HG03045 (cell line): ENCODE results near the gene MSL1.

Experiments used
- ATAC-seq: cut with Tn5 transposase; IDR thresholded peaks from one replicate; pipeline ENCODE4 v1.9.1; 2021; ENCODE audit warnings: mild to moderate bottlenecking, moderate library complexity; ENCODE audit not compliant: unreplicated experiment

Gene MSL1

GRCh38 chr17:40104594-40105486, 16.9 kb upstream of the MSL1 start:
- ATAC-seq: no peak

DNA sequence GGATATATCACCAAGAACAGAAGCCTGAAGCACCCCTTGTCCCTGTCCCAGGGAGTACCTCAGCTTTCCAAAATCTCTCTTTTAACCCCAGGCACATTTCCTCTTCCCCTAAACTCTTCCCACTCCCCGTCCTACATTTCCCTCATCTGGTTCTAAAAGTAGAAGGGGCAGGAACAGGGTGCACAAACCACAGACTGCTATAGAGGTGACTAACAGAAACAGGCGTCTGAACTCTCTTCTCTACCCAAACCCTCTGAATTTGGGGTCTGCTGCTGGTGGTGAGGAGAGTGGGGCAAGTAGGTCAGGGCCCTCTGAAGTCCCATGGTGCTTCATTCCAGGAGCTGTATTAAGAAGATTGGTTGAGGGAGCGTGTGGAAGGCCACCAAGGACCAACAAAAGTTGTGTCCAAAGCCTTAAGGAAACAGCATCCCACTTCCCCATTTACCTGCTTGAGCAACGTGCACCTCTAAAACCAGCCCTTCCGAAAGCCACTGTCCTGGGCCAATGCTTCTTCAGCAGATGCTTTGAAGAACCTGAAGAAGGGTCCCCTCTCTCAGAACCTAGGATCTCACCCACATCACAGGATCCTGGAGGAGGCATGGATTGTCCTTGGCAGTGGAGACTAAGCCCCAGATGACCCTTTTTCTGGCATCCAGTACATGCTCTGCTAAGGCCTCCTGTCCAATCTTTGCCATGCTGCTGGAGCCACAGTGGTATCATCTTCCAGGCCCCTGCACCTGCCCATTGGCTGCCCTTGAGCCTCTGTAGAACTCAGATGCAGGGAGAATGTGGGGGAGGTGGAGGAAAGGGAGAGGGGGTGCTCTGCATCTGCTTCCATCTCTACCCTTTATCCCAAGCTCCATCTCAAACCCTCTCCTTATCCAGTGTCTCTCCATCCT, 15.7 kb upstream of the MSL1 start:
- no peak for ATAC-seq

- ATAC-seq: no peak
Measured at GRCh38 chr17:40106760-40107521, 14.8 kb upstream of the MSL1 start.

- no peak for ATAC-seq
Measured at GRCh38 chr17:40107522-40108174, 14.1 kb upstream of the MSL1 start.

DNA sequence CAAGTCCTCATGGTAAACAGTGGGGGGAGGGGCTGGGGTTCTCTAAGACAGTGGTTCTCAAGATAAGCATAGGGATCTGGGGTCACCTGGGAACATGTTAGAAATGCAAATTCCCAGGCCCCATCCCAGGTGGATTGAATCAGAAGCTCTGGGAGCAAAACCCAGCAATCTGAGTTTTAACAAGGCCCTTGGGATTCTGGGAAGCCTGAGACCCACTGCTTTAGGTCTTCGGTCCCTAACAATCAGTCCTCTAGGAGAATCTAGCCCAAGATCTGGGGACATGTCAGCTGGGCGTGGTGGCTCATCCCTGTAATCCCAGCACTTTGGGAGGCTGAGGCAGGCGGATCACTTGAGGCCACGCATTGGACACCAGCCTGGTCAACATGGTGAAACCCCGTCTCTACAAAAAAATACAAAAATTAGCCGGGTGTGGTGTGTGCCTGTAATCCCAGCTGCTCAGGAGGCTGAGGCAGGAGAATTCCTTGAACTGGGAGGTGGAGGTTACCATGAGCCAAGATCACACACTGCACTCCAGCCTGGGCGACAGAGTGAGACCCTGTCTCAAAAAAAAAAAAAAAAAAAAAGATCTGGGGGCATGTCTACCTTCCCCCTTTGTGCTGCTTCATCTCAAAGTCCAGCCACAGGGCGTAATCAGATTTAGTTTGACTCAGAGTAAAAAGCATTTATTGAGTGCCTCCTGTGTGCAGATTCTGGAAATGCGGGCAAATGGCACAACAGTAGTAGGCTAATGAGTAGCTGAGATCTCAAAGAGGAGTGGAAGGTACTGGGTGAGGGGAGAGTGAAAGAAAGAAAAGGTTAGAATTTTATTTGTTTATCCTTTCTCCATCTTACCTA, 12.6 kb upstream of the MSL1 start:
- ATAC-seq: no peak

DNA sequence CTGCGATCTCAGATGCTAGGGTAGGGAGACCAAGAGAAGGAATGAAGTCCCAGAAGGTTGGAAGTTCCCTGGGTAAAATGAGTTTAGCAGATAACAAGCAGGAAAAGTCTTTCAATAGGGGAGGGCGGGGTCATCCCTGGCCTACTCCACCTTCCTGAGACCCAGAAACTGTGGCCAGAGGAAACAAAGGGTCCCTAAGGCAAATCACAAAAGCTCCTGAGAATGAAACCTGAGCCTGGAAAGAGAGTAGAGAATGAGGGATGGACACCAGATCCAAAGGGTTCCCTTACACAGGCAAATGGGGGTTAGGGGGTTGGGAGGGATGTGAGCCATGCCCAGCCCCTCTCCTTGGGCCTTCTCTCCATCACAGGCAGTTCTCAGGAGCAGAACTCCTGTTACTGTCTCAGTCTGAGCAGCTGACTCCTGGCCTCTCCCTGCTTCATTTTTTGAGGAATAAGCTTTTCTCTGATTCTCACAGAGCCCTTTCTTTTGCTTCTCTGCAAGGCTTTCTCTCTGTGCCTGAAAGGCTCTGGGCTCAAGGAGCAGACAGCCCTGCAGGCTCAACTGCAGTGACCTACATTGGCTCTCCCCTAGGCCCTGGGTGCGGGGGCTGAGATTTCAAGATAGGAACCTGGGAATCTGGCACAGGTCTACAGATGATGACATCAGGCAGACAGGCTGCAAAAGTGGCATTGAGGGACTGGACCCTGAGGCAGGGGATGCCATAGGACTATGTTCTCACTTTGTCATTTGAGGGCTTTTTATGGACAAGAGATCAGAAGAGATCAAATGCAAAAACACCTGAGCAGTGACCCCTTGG, 11.5 kb upstream of the MSL1 start:
- ATAC-seq: no peak

DNA sequence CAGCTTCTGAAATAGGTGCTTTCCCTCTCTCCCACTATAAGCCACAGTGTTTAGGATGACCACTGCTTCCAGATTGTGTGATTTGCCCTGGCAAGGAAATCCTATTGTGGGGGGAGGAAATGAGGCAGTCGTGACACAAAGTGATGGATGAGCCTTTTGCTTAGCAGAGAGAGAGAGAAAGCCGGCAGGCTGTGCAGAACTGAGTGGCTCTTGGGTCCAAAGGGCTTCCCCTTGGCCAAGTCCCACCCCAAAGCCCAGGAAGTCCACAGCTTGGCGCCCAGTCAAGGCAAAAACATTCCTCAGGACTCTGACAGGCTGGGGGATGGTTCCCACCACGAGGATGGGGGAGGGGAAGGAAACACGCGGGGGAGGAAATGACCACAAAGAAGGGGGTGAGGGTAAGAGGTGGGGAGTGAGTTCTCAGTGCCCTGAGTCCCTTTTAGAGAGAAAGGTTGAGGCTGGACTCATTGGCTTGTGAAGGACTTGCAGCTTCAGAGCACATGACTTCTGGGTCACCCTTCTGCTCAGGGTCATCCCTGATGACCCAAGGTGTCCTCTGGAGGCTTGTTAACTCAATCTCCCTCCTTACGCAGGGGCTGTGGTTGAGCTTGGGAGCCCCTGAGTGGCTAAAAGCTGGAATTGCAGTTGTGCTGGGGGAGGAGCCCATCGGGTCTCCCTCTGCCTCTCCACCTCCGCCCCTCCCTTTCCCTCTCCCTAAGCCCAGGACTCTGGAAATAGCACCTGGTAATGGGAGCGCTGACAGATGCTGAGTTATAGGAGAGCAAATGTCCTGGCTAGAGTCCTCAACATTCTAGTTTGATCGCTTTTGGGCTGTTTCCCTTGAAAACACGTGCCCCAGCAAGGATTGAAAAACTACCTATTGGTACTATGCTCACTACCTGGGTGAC, 10.3 kb upstream of the MSL1 start:
- ATAC-seq: no peak

GRCh38 chr17:40112191-40112711, 9.5 kb upstream of the MSL1 start:
- ATAC-seq: no peak

DNA sequence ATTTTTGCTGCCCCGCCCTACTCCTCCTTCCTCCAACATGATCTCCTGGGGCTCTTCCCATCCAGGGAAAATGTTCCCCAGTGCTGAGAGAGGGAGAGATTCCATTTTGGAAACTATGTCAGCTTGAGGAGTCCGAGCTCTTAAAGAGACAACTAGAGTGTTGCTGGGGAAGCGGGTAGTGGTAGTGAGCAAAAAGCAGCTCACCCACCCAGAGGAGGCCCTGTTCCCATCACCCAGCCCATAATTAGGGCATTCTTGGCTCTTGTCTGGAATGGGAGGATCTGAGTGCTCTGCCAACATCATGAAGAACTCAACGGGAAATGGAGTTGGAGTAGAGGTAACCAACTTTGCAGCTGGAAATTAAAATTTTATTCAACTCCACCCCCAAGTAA, 9.1 kb upstream of the MSL1 start:
- no peak for ATAC-seq

- ATAC-seq: peak; percentile 81
Measured at GRCh38 chr17:40113110-40113906, 8.5 kb upstream of the MSL1 start.

- ATAC-seq: no peak
Measured at GRCh38 chr17:40113907-40114245, 7.9 kb upstream of the MSL1 start.

GRCh38 chr17:40115101-40115436, 6.7 kb upstream of the MSL1 start:
- no peak for ATAC-seq

- peak; percentile 34 for ATAC-seq
Measured at GRCh38 chr17:40122136-40122998, 596 bp downstream of the MSL1 start.

DNA sequence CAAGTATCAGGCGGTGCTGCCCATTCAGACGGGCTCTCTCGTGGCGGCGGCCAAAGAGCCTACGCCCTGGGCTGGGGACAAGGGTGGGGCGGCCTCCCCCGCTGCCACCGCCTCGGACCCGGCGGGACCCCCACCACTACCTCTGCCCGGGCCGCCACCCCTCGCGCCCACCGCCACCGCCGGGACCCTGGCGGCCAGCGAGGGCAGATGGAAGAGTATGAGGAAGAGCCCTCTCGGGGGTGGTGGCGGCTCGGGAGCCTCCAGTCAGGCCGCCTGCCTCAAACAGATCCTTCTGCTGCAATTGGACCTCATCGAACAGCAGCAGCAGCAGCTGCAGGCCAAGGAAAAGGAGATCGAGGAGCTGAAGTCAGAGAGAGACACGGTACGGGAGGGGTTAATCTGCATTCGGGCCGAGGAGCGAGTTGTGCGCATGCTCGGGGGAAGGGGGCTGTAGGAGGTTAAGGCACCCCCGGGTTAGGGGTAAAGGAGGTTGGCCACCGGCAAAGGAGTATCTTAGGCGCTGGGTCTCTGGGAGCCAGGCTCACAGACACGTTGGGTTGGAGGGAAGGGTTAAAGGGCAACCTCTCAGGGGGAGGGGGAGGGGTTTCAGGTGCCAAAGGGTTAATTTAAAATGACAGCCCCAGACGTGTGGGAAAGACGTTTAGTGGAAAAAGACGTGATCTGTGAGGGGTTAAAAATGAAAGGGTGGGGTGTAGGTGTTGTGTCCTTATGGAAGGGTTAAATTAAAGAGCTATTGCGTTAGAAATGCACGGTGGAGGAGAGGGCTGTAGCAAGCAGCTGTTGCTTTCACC, 1.4 kb downstream of the MSL1 start:
- peak; percentile 30 for ATAC-seq

- no peak for ATAC-seq
Measured at GRCh38 chr17:40123811-40124114, 2.0 kb downstream of the MSL1 start.
